Activated T-helper 2 cell treated with anti-CD3 and anti-CD28 coated beads, Interferon-gamma antibody, Interleukin-2, Interleukin-4, amounts not matched to agents 10 μg/mL and 5 μg/mL and 100 μg/mL, durations not matched to agents 14 hours and 24 hours and 36 hours (primary cell): ENCODE measurements around the gene LTBP1. TPM values are rescaled to one million over a fixed set of nuclear protein-coding genes. Genes with fewer than 3 reads are reported as not detected.
"Not testable (repeated sequence)": the region's sequence is repeated elsewhere in the genome, so short reads cannot be mapped to it uniquely, and the experiment has no call there.

ENCODE experiments used
- DNase-seq: peaks from one replicate; pipeline ENCODE4 v3.0.0; 2021; ENCODE audit warnings: low spot score
- H3K27ac Mint-ChIP-seq: one replicate; pipeline ENCODE4 v1.8.0; 2021; ENCODE audit warnings: mixed read lengths
- H3K27me3 Mint-ChIP-seq: one replicate; pipeline ENCODE4 v1.8.0; 2021; ENCODE audit warnings: low read depth, mixed read lengths
- H3K36me3 Mint-ChIP-seq: one replicate; pipeline ENCODE4 v1.8.0; 2021; ENCODE audit warnings: low read depth, mixed read lengths
- H3K4me1 Mint-ChIP-seq: one replicate; pipeline ENCODE4 v1.8.0; 2021; ENCODE audit warnings: low read depth, mixed read lengths
- H3K4me3 Mint-ChIP-seq: one replicate; pipeline ENCODE4 v1.8.0; 2021; ENCODE audit warnings: low read depth, mild to moderate bottlenecking, moderate library complexity, mixed read lengths
- H3K9me3 Mint-ChIP-seq: one replicate; pipeline ENCODE4 v1.8.0; 2021; ENCODE audit warnings: mixed read lengths
- intact Hi-C: fragments of 100-400 bp; cut with micrococcal nuclease; formaldehyde crosslinking; loops from one replicate; pipeline ENCODE4 v1.15.1; 2023
- total RNA-seq: library from RNA; stranded (reverse); gene quantifications from 2 replicates; pipeline ENCODE4 v1.2.3, GENCODE V29; 2022

LTBP1 gene
- total RNA-seq, 1 donor from 2014 or later = 0.82 TPM

DNA sequence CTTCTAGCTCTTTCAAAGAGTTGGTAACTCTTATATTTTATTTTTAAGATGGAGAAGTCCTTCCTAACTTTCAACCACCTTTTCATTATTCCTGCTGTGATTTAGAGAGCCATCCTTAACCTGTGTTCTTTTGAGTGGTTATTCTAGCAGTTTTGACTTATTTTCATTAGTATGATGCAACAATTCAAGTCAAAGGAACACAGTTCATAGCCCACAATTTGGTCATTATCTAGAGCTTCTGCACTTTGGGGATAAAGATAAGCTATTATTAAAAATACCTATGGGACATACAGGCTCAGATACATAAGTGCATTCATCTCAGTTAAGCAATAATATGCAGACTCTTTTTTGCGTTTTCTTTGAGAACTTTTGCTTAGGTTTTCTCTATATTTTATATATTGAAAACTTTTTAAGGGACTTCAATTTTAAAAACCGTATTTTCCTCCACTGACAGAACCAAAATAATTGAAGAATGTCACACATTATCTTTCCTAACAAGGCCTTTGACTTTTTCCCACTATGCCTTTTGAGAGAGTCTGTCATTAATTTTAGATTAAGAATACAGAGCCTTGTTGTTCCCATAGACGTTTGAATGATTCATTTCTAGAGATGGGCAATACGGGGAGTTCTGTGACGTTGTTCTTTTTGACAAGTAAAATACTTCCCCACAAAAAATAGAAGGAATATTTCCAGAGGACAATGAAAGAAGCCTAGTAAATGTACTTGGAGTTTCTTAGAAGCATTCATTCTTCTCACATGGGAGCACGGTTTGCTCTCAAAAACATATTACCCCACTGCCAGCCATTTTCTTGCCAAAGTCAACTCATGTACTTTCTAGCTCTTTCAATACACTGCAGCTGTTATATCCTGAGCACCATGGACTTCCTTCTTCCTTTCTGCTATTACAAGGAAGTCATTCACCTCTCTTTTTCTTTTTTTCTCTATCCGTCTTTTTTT lies 486.8 kb downstream of the LTBP1 start:
- no peak overlapping the region for H3K27ac Mint-ChIP-seq
- H3K36me3 Mint-ChIP-seq = no peaks in the 10 kb centered on the region
- no peaks in the 10 kb centered on the region for H3K4me1 Mint-ChIP-seq
- H3K27me3 Mint-ChIP-seq = peaks cover 19% of the 10 kb centered on the region
- DNase-seq = no peak
- intact Hi-C loops = no loop called here
- H3K4me3 Mint-ChIP-seq = no peak overlapping the region
- no peaks in the 10 kb centered on the region for H3K9me3 Mint-ChIP-seq

DNA sequence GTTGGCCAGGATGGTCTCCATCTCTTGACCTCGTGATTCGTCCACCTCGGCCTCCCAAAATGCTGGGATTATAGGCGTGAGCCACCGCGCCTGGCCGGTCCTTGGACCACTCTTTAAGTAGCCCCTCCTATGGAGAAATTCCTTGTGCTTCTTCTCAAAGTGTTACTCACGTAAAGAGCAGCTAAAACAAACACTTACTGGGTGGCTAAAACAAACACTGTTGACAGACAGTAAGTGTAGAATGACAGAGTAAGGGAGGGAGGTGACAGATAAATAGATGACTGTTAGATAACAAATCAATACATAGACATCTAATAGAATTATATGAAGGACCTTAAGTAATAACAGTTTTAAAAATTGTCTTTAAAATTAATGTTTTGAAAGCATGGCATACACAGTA lies 488.8 kb downstream of the LTBP1 start:
- H3K27me3 Mint-ChIP-seq = peaks cover 27% of the 10 kb centered on the region
- no peak overlapping the region for H3K27ac Mint-ChIP-seq
- no peak for DNase-seq
- no peaks in the 10 kb centered on the region for H3K4me1 Mint-ChIP-seq
- no peaks in the 10 kb centered on the region for H3K9me3 Mint-ChIP-seq
- no peaks in the 10 kb centered on the region for H3K36me3 Mint-ChIP-seq
- intact Hi-C loops = no loop called here
- H3K4me3 Mint-ChIP-seq = no peak overlapping the region

DNA sequence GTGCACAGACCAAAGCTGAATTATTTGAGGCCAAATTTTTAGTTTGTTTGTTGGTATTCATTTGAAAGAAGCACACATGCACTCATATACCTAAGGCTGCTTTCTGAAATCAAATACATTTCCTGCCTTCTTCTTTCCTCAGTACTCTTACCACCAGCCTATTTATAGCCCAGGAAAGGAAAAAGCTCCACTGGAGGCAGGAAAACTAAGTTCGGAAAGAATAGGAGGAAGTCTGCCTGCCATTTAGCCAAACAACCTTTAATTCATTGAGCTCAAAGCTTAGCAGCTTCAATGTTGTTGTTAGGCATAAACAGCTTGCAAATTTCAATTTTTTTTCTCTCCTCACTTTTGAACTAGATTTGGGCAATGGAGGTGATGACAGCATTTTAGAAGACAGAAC lies 489.3 kb downstream of the LTBP1 start:
- no peak overlapping the region for H3K27ac Mint-ChIP-seq
- no peak overlapping the region for H3K4me3 Mint-ChIP-seq
- intact Hi-C loops = no loop called here
- no peaks in the 10 kb centered on the region for H3K9me3 Mint-ChIP-seq
- no peaks in the 10 kb centered on the region for H3K4me1 Mint-ChIP-seq
- H3K27me3 Mint-ChIP-seq = peaks cover 31% of the 10 kb centered on the region
- H3K36me3 Mint-ChIP-seq = no peaks in the 10 kb centered on the region
- DNase-seq = no peak

DNA sequence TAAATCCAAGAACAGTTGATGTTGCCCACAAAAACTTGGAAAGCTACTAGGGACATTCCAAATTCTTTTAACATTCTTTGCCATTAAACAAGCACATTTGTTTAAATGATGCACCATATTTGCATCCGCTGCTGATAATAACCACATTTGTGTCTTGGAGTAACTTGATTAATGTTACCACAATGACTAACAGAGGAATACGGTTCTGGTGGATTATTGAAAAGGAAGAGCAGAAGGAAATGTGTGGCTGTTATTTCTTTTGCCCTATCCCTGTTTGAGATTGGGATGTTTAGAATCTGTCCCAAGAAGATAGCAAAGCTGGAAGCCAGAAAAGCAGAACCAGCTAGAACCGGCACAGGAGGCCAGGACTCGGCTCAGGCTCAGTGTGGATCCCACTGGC lies 490.5 kb downstream of the LTBP1 start:
- Mint-ChIP-seq H3K36me3 (no peaks in the 10 kb centered on the region), H3K9me3 (no peaks in the 10 kb centered on the region), H3K4me3 (no peak overlapping the region), H3K27ac (no peak overlapping the region), H3K27me3 (peaks cover 30% of the 10 kb centered on the region), H3K4me1 (no peaks in the 10 kb centered on the region)
- intact Hi-C loops = no loop called here
- no peak for DNase-seq

DNA sequence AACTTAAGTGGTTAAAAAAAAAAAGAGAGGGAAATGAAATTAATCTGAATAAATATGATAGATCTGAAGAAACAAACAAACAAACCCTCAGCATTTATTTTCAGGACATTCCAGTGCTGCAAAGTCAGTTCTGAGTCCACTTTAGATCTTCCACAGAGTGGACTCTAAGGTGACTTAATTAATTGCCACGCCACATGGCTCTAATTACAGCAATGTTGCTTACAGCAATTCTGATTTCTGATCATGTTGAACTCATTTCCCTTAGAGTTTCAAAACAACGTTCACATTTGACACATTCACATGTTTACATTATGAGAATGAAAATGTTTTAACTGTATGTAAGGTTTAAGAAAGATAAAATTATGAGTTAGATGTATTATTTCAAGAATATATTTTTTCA lies 491.1 kb downstream of the LTBP1 start:
- Mint-ChIP-seq H3K4me3 (no peak overlapping the region), H3K36me3 (no peaks in the 10 kb centered on the region), H3K9me3 (no peaks in the 10 kb centered on the region), H3K27ac (no peak overlapping the region), H3K27me3 (peaks cover 26% of the 10 kb centered on the region), H3K4me1 (no peaks in the 10 kb centered on the region)
- intact Hi-C loops = no loop called here
- DNase-seq = no peak

GRCh38 chr2:33441235-33441810 lies 494.6 kb downstream of the LTBP1 start:
- no peak overlapping the region for H3K4me3 Mint-ChIP-seq

DNA sequence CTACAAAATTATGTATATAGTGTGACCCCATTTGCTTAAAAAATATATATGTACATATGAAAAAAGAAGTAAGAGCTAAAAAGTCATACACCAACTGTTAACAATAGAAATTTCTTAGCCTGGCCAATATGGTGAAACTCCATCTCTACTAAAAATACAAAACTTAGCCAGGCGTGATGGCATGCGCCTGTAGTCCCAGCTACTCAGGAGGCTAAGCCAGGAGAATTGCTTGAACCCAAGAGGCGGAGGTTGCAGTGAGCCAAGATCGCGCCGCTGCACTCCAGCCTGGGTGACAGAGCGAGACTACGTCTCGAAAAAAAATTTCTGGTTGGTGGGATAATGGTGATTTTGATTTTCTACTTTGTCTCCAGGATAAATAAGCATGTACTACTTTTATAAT lies 495.3 kb downstream of the LTBP1 start:
- DNase-seq, H3K9me3 Mint-ChIP-seq, H3K4me3 Mint-ChIP-seq, H3K36me3 Mint-ChIP-seq, H3K27ac Mint-ChIP-seq, H3K4me1 Mint-ChIP-seq, intact Hi-C loops: not testable (repeated sequence)
- peaks cover 26% of the 10 kb centered on the region for H3K27me3 Mint-ChIP-seq

More at GRCh38 chr2:33441235-33441810, 494.6 kb downstream of the LTBP1 start:
- Mint-ChIP-seq H3K9me3 (no peaks in the 10 kb centered on the region), H3K27ac (no peak overlapping the region), H3K4me1 (no peaks in the 10 kb centered on the region), H3K27me3 (peaks cover 27% of the 10 kb centered on the region), H3K36me3 (no peaks in the 10 kb centered on the region)
- no peak for DNase-seq
- intact Hi-C loops = loop anchor here (2.0 kb wide), 1 partner anchor 141 kb away; no protein-coding TSS in a partner anchor

GRCh38 chr2:33442528-33443079 lies 495.9 kb downstream of the LTBP1 start:
- H3K27me3 Mint-ChIP-seq = peaks cover 23% of the 10 kb centered on the region
- intact Hi-C loops = no loop called here
- no peaks in the 10 kb centered on the region for H3K36me3 Mint-ChIP-seq
- peaks cover under 1% of the 10 kb centered on the region for H3K4me1 Mint-ChIP-seq
- DNase-seq = no peak
- H3K9me3 Mint-ChIP-seq = no peaks in the 10 kb centered on the region
- H3K27ac Mint-ChIP-seq = no peak overlapping the region
- no peak overlapping the region for H3K4me3 Mint-ChIP-seq

- Mint-ChIP-seq H3K36me3 (no peaks in the 10 kb centered on the region), H3K27me3 (peaks cover 22% of the 10 kb centered on the region), H3K27ac (no peak overlapping the region), H3K9me3 (no peaks in the 10 kb centered on the region), H3K4me1 (peaks cover 6% of the 10 kb centered on the region), H3K4me3 (no peak overlapping the region)
- DNase-seq = no peak
- intact Hi-C loops = no loop called here
Measured at GRCh38 chr2:33443274-33443829, 496.6 kb downstream of the LTBP1 start.

- peaks cover 6% of the 10 kb centered on the region for H3K4me1 Mint-ChIP-seq
- no peak for DNase-seq
- H3K4me3 Mint-ChIP-seq = no peak overlapping the region
Measured at GRCh38 chr2:33444967-33445366, 498.2 kb downstream of the LTBP1 start.

DNA sequence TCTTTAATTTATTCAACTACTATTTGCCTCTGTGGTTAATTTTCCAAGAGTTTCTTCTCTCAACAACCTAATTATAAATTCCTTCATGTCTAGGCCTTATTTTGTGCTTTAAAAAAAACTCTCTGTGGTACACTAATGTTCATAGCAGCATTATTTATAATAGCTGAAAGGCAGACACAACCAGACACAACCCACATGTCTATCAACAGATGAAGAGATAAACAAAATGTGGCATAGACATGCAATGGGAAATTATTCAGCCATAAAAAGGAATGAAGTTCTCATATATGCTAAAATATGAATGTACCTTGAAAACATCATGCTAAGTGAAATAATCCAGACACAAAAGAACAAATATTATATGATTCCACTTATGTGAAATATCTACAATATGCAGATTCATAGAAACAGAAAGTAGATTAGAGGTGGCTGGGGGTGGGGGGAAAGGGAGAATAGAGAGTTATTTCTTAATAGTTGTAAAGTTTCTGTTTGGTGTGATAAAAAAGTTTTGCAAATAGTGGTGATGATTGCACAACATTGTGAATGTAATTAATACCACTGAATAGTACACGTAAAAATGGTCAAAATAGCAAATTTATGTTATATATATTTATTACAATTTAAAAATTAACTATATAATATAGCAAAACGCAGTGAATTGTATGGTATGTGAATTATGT lies 501.6 kb downstream of the LTBP1 start:
- no peaks in the 10 kb centered on the region for H3K36me3 Mint-ChIP-seq
- no peak for DNase-seq
- no peak overlapping the region for H3K27ac Mint-ChIP-seq
- H3K4me3 Mint-ChIP-seq = no peak overlapping the region
- intact Hi-C loops = no loop called here
- H3K9me3 Mint-ChIP-seq = peaks cover 13% of the 10 kb centered on the region
- H3K4me1 Mint-ChIP-seq = peaks cover 6% of the 10 kb centered on the region
- H3K27me3 Mint-ChIP-seq = peaks cover 10% of the 10 kb centered on the region

More at GRCh38 chr2:33444967-33445366, 498.2 kb downstream of the LTBP1 start:
- intact Hi-C loops = no loop called here
- no peaks in the 10 kb centered on the region for H3K36me3 Mint-ChIP-seq
- H3K27me3 Mint-ChIP-seq = peaks cover 15% of the 10 kb centered on the region
- H3K27ac Mint-ChIP-seq = no peak overlapping the region
- H3K9me3 Mint-ChIP-seq = no peaks in the 10 kb centered on the region
